ENCODE data around the gene ITGB3. TPM values are rescaled to one million over a fixed set of nuclear protein-coding genes. Genes with fewer than 3 reads are reported as not detected.

Gene ITGB3
- total and polyA plus RNA-seq, 9 donors = 1.7 to 9.4 (median 2.9) TPM

- H3K27me3 ChIP-seq = no peaks in the 10 kb centered on the region
- DNase-seq = no peak
- H3K4me3 ChIP-seq = no peak overlapping the region
- 98 to 99% (median 98%) methylated on average over 2 of the region's 2 CpGs for WGBS, 3 donors
- no peaks in the 10 kb centered on the region for H3K9me3 ChIP-seq
- H3K27ac ChIP-seq = no peak overlapping the region
- intact Hi-C loops (cut with DNase I) = no loop called here
- H3K4me1 ChIP-seq (ENCODE audit: insufficient read depth) = no peaks in the 10 kb centered on the region
- TF ChIP-seq EP300 (IDR thresholded peaks at IDR 0.05) = no peak
- no peak for TF ChIP-seq POLR2A (IDR thresholded peaks at IDR 0.05)
- TF ChIP-seq CTCF (IDR thresholded peaks at IDR 0.05) = no peak
- no peaks in the 10 kb centered on the region for H3K36me3 ChIP-seq
These were observed 76.9 kb downstream of the ITGB3 start for GRCh38 chr17:47330548-47330947.

- DNase-seq = no peak
- Histone ChIP-seq H3K4me1 (ENCODE audit: insufficient read depth) (no peaks in the 10 kb centered on the region), H3K27ac (no peak overlapping the region), H3K9me3 (no peaks in the 10 kb centered on the region), H3K36me3 (no peaks in the 10 kb centered on the region), H3K27me3 (no peaks in the 10 kb centered on the region), H3K4me3 (no peak overlapping the region)
- intact Hi-C loops (cut with DNase I) = no loop called here
- TF ChIP-seq CTCF (IDR thresholded peaks at IDR 0.05) (no peak), POLR2A (IDR thresholded peaks at IDR 0.05) (no peak), EP300 (IDR thresholded peaks at IDR 0.05) (no peak)
These were observed 78.7 kb downstream of the ITGB3 start for GRCh38 chr17:47332287-47332686.

GRCh38 chr17:47335101-47335936, 81.7 kb downstream of the ITGB3 start:
- no peak overlapping the region for H3K27ac ChIP-seq
- no peaks in the 10 kb centered on the region for H3K4me1 ChIP-seq (ENCODE audit: insufficient read depth)
- no peak overlapping the region for H3K4me3 ChIP-seq
- DNase-seq = no peak
- no peaks in the 10 kb centered on the region for H3K36me3 ChIP-seq
- no peaks in the 10 kb centered on the region for H3K9me3 ChIP-seq
- WGBS, 3 donors = 81 to 88% (median 86%) methylated on average over 4 of the region's 4 CpGs
- intact Hi-C loops (cut with DNase I) = no loop called here
- no peak for TF ChIP-seq EP300 (IDR thresholded peaks at IDR 0.05)
- TF ChIP-seq POLR2A (IDR thresholded peaks at IDR 0.05) = no peak
- TF ChIP-seq CTCF (IDR thresholded peaks at IDR 0.05) = no peak
- no peaks in the 10 kb centered on the region for H3K27me3 ChIP-seq

- no peak for DNase-seq
- intact Hi-C loops (cut with DNase I) = no loop called here
- Histone ChIP-seq H3K27me3 (no peaks in the 10 kb centered on the region), H3K27ac (no peak overlapping the region), H3K36me3 (no peaks in the 10 kb centered on the region), H3K9me3 (no peaks in the 10 kb centered on the region), H3K4me1 (ENCODE audit: insufficient read depth) (no peaks in the 10 kb centered on the region), H3K4me3 (no peak overlapping the region)
- 97 to 100% (median 97%) methylated on average over 3 of the region's 3 CpGs for whole genome bisulfite sequencing, 3 donors
- TF ChIP-seq CTCF (IDR thresholded peaks at IDR 0.05) (no peak), EP300 (IDR thresholded peaks at IDR 0.05) (no peak), POLR2A (IDR thresholded peaks at IDR 0.05) (no peak)
These were observed 84.4 kb downstream of the ITGB3 start for GRCh38 chr17:47338026-47338425.

All from ovary (tissue), 9 donors.